Hematopoietic multipotent progenitor cell treated with erythropoietin and hydrocortisone succinate and interleukin-3 and kit ligand, for 6 days (in vitro differentiated cells): ENCODE results near the gene GYG1.
A peak's percentile ranks its signal among the peaks of the same experiment; 100 is the strongest.

Experiments used
- DNase-seq: peaks from one replicate; pipeline ENCODE4 v3.0.0-alpha.2; 2015

The GYG1 gene

GRCh38 chr3:148990236-148990635 is 1.1 kb upstream of the GYG1 start:
- DNase-seq: peak; percentile 36

GRCh38 chr3:148992027-148992634 is 791 bp downstream of the GYG1 start:
- DNase-seq: peak; percentile 63

- no peak for DNase-seq
Observed at GRCh38 chr3:148992635-148993255, 1.4 kb downstream of the GYG1 start.

GRCh38 chr3:148997623-148998022 is 6.3 kb downstream of the GYG1 start:
- DNase-seq: no peak

GRCh38 chr3:148998297-148998696 is 7.0 kb downstream of the GYG1 start:
- DNase-seq: no peak

GRCh38 chr3:148998715-148999423 is 7.5 kb downstream of the GYG1 start:
- no peak for DNase-seq

- no peak for DNase-seq
Observed at GRCh38 chr3:148999806-149000205, 8.5 kb downstream of the GYG1 start.

- peak; percentile 62 for DNase-seq
Observed at GRCh38 chr3:149000206-149000745, 8.9 kb downstream of the GYG1 start.

GRCh38 chr3:149001727-149002126 is 10.4 kb downstream of the GYG1 start:
- DNase-seq: no peak

- no peak for DNase-seq
Observed at GRCh38 chr3:149003653-149004305, 12.4 kb downstream of the GYG1 start.

GRCh38 chr3:149004622-149005021 is 13.3 kb downstream of the GYG1 start:
- DNase-seq: no peak

- DNase-seq: no peak
Observed at GRCh38 chr3:149005416-149005815, 14.1 kb downstream of the GYG1 start.

GRCh38 chr3:149007567-149008257 is 16.4 kb downstream of the GYG1 start:
- no peak for DNase-seq

GRCh38 chr3:149009732-149010131 is 18.4 kb downstream of the GYG1 start:
- peak; percentile 42 for DNase-seq

GRCh38 chr3:149010504-149010951 is 19.2 kb downstream of the GYG1 start:
- DNase-seq: no peak

GRCh38 chr3:149010966-149011365 is 19.6 kb downstream of the GYG1 start:
- DNase-seq: no peak

- no peak for DNase-seq
Observed at GRCh38 chr3:149011676-149012075, 20.3 kb downstream of the GYG1 start.

- no peak for DNase-seq
Observed at GRCh38 chr3:149013726-149014125, 22.4 kb downstream of the GYG1 start.

- DNase-seq: no peak
Observed at GRCh38 chr3:149015393-149015792, 24.1 kb downstream of the GYG1 start.

- DNase-seq: no peak
Observed at GRCh38 chr3:149016242-149016641, 24.9 kb downstream of the GYG1 start.

- peak; percentile 12 for DNase-seq
Observed at GRCh38 chr3:149016669-149017541, 25.6 kb downstream of the GYG1 start.

- no peak for DNase-seq
Observed at GRCh38 chr3:149018247-149018646, 26.9 kb downstream of the GYG1 start.
